Large intestine (tissue), 3 donors: ENCODE data around the gene KCNN4. TPM values are rescaled to one million over a fixed set of nuclear protein-coding genes. Genes with fewer than 3 reads are reported as not detected.
A peak's percentile ranks its signal among the peaks of the same experiment; 100 is the strongest.
"Not testable (repeated sequence)": the region's sequence is repeated elsewhere in the genome, so short reads cannot be mapped to it uniquely, and the experiment has no call there.

Source experiments
- DNase-seq, 2 donors: peaks; one replicate each; pipeline versions ENCODE4 v3.0.0 to v3.0.0-alpha.2; 2013
- H3K27ac ChIP-seq: one replicate; pipeline ENCODE4 v1.5.1; 2013; ENCODE audit warnings: low read length
- H3K27me3 ChIP-seq: 2 replicates; pipeline ENCODE4 v1.6.1; 2013; ENCODE audit warnings: low read length; ENCODE audit not compliant: control insufficient read depth, insufficient read depth
- H3K36me3 ChIP-seq: 2 replicates; pipeline ENCODE4 v1.6.1; 2013; ENCODE audit warnings: low read length; ENCODE audit not compliant: control insufficient read depth, insufficient read depth
- H3K4me1 ChIP-seq: one replicate; pipeline ENCODE4 v1.6.1; 2013; ENCODE audit warnings: low read length; ENCODE audit not compliant: control insufficient read depth, insufficient read depth
- H3K4me3 ChIP-seq: one replicate; pipeline ENCODE4 v1.5.1; 2013; ENCODE audit warnings: low read length
- H3K9me3 ChIP-seq: one replicate; pipeline ENCODE4 v1.6.1; 2013; ENCODE audit warnings: mild to moderate bottlenecking, low read depth, low read length, moderate library complexity; ENCODE audit not compliant: control insufficient read depth
- WGBS: methylation state at CpG from one replicate; pipeline ENCODE4 v1.1.5; 2013; ENCODE audit warnings: low lambda C conversion rate; ENCODE audit not compliant: insufficient coverage; 5-methylcytosine and 5-hydroxymethylcytosine counted together
- polyA plus RNA-seq: library from polyadenylated mRNA; unstranded; fragments of 120-200 nt; gene quantifications from one replicate; pipeline ENCODE4 v1.2.1, GENCODE V29; 2013

KCNN4 gene
- polyA plus RNA-seq, 1 donor, result 1.3 TPM

DNA sequence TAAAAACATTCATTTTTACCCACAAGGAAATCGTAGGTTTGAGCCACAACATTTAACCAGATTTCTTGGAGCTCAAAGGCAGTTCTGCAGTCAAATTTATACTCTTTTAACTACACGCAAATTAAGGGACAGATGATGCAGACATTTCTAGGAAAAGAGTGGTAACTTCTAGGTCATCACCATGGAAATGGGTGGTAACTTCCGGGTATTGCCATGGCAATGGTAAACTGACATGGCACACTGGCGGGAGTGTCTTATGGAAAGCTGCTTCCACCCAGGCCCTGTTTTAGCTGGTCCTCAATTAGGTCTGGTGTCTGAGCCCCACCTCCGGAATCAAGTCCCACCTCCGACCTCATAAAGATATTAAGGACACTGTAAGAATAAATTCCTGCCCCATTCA lies 31.9 kb upstream of the KCNN4 start:
- WGBS, result 100% methylated on average over 1 of the region's 6 CpGs
- Histone ChIP-seq H3K27ac (no peak overlapping the region), H3K36me3 (no peaks in the 10 kb centered on the region), H3K27me3 (no peaks in the 10 kb centered on the region), H3K9me3 (no peaks in the 10 kb centered on the region), H3K4me1 (no peaks in the 10 kb centered on the region), H3K4me3 (no peak overlapping the region)
- no peak for DNase-seq

GRCh38 chr19:43812259-43812658 lies 31.5 kb upstream of the KCNN4 start:
- no peaks in the 10 kb centered on the region for H3K36me3 ChIP-seq
- DNase-seq, result no peak
- H3K4me3 ChIP-seq, result no peak overlapping the region
- H3K9me3 ChIP-seq, result no peaks in the 10 kb centered on the region
- no peak overlapping the region for H3K27ac ChIP-seq
- H3K27me3 ChIP-seq, result no peaks in the 10 kb centered on the region
- WGBS, result 20% methylated on average over 1 of the region's 1 CpG
- no peaks in the 10 kb centered on the region for H3K4me1 ChIP-seq

DNA sequence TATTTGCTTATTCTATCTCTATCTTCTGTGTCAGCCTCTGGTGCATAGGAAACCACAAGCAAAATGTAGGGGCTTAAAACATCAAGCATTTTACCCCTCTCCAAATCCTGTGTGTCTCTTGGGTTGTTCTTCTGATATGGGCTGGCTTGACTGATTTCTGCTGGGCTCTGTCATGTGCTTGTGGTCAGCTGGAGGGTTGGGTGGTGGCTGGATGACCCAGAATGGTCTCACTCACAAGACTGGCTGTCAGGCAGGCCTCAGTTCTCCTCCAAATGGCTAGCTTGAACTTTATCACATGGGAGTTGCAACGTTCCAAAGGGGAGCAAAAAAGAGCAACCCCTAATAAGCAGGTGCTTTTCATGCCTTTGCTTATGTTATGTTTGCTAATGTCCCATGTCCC lies 31.1 kb upstream of the KCNN4 start:
- Histone ChIP-seq H3K27me3 (no peaks in the 10 kb centered on the region), H3K36me3 (no peaks in the 10 kb centered on the region), H3K4me1 (no peaks in the 10 kb centered on the region), H3K4me3 (no peak overlapping the region), H3K27ac (no peak overlapping the region), H3K9me3 (no peaks in the 10 kb centered on the region)
- no CpG with 5 or more reads among the region's 1 CpG for WGBS
- no peak for DNase-seq

DNA sequence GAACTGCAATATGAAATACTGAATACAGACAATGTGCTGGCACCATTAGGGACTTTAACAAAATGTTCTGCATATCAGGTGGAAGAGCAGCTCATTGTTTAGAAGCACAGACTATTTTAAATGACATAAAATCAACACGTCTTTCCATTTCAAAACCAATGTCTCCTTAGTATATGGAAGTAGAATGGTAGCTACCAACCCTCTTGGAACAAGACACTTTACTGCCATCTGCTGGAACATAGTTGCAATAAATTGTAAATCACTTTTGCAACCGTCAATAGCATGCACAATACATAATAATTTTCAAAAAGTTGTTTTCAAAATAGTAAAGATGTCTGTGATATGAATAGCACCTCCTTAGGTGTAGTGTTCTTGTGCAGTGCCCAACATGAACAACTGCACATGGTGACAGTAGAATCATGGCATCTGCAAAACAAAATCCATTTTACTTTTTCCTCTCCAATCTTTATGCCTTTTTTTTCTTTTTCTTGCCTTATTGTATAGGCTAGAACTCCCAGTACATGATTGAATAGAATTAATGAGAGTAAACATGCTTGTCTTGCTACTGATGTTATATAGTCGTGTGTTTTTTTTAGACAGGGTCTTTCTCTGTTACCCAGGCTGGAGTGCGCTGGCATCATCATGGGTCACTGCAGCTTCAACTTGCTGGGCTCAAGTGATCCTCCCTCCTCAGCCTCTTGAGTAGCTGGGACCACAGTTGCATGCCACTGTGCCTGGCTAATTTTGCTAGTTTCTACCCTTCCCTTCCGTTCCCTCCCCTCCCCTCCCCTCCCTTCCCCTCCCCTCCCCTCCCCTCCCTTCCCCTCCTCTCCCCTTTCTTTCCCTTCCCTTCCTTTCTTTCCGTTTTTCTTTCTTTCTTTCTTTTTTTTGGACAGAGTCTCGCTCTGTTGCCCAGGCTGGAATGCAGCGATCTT lies 29.3 kb upstream of the KCNN4 start:
- no peaks in the 10 kb centered on the region for H3K36me3 ChIP-seq
- no peaks in the 10 kb centered on the region for H3K9me3 ChIP-seq
- no peak overlapping the region for H3K27ac ChIP-seq
- H3K4me3 ChIP-seq, result no peak overlapping the region
- no peaks in the 10 kb centered on the region for H3K4me1 ChIP-seq
- no peaks in the 10 kb centered on the region for H3K27me3 ChIP-seq
- WGBS, result no CpG with 5 or more reads among the region's 8 CpGs
- peak in 1 of 2 donors; percentile 38 for DNase-seq

- H3K4me3 ChIP-seq, result no peak overlapping the region
- no peak overlapping the region for H3K27ac ChIP-seq
- no peaks in the 10 kb centered on the region for H3K4me1 ChIP-seq
- H3K9me3 ChIP-seq, result no peaks in the 10 kb centered on the region
- no peak for DNase-seq
- peaks cover 2% of the 10 kb centered on the region for H3K27me3 ChIP-seq
- no peaks in the 10 kb centered on the region for H3K36me3 ChIP-seq
Observed at GRCh38 chr19:43807651-43808050, 26.9 kb upstream of the KCNN4 start.

GRCh38 chr19:43806848-43807247 lies 26.1 kb upstream of the KCNN4 start:
- no peak for DNase-seq
- Histone ChIP-seq H3K27ac (no peak overlapping the region), H3K27me3 (peaks cover 4% of the 10 kb centered on the region), H3K36me3 (no peaks in the 10 kb centered on the region), H3K4me3 (no peak overlapping the region), H3K4me1 (no peaks in the 10 kb centered on the region), H3K9me3 (no peaks in the 10 kb centered on the region)
- 100% methylated on average over 1 of the region's 5 CpGs for WGBS

- not testable (repeated sequence) for H3K36me3 ChIP-seq
Observed at GRCh38 chr19:43806401-43806800, 25.6 kb upstream of the KCNN4 start.

GRCh38 chr19:43804432-43804831 lies 23.7 kb upstream of the KCNN4 start:
- Histone ChIP-seq H3K4me3 (no peak overlapping the region), H3K36me3 (no peaks in the 10 kb centered on the region), H3K27ac (no peak overlapping the region), H3K27me3 (peaks cover 8% of the 10 kb centered on the region), H3K4me1 (no peaks in the 10 kb centered on the region), H3K9me3 (no peaks in the 10 kb centered on the region)
- DNase-seq, result no peak
- no CpG with 5 or more reads among the region's 2 CpGs for WGBS

More at GRCh38 chr19:43806401-43806800, 25.6 kb upstream of the KCNN4 start:
- not testable (repeated sequence) for H3K9me3 ChIP-seq, H3K27me3 ChIP-seq, H3K4me3 ChIP-seq, H3K27ac ChIP-seq, H3K4me1 ChIP-seq, DNase-seq
- 100% methylated on average over 1 of the region's 7 CpGs for WGBS

DNA sequence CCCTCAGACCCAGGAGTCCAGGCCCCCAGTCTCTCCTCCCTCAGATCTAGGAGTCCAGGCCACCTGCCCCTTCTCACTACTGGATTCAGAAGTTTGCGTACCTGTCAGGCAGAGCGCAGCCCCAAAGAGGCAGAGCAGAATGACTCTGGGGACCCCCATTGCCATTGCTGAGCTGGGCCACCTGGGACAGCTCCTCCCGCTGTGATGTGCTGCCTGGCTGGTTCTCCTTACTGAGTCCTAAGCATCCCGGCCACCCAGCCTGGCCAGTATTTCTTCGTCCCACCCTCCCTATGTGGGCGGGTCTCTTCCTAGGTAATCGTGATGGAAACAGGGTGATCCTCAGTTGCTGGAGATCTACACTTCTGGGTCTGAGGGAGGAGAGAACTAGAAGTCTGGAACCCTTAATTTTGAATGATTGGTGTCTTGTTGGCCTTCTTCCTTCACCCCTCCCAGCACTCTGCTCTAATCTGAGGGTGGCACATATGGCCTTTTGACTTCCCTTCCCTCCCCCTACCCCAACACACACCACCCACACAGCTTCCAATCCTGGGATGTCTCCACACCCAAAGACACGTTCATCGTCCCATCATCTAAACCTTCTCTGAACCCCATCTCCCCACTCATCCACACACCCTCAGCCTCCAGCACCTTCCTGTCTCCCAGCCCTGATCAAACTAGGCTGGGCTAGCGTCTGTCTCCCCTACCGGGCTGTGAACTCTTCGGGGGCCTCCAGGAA lies 21.6 kb upstream of the KCNN4 start, which contains the start of gene LYPD5:
LYPD5 (minus strand) TSS at position 232 of the 736 bp plus-strand sequence; CDS start at position 165, 67 bp downstream.
- DNase-seq, result no peak
- Histone ChIP-seq H3K4me3 (no peak within 1 kb of the TSS), H3K27ac (no peak within 1 kb of the TSS), H3K9me3 (no peaks in the 10 kb centered on the region), H3K4me1 (peaks cover 4% of the 10 kb centered on the region), H3K36me3 (no peaks in the 10 kb centered on the region), H3K27me3 (peaks cover 23% of the 10 kb centered on the region)
- 50% methylated on average over 2 of the region's 12 CpGs for WGBS

GRCh38 chr19:43799502-43800142 lies 18.8 kb upstream of the KCNN4 start:
- Histone ChIP-seq H3K4me1 (peaks cover 4% of the 10 kb centered on the region), H3K36me3 (no peaks in the 10 kb centered on the region), H3K27me3 (peaks cover 23% of the 10 kb centered on the region), H3K9me3 (no peaks in the 10 kb centered on the region), H3K4me3 (no peak overlapping the region), H3K27ac (no peak overlapping the region)
- DNase-seq, result peak in 1 of 2 donors; percentile 58
- no CpG with 5 or more reads among the region's 6 CpGs for WGBS
